Fibroblast of the aortic adventitia (primary cell): ENCODE measurements around the gene ZCCHC7. TPM values are rescaled to one million over a fixed set of nuclear protein-coding genes. Genes with fewer than 3 reads are reported as not detected.
A peak's percentile ranks its signal among the peaks of the same experiment; 100 is the strongest.
"Not testable (repeated sequence)": the region's sequence is repeated elsewhere in the genome, so short reads cannot be mapped to it uniquely, and the experiment has no call there.

Experiments used
- DNase-seq: peaks from one replicate; pipeline ENCODE4 v3.0.0-alpha.2; 2010; ENCODE audit warnings: low read depth
- H3K4me3 ChIP-seq: 2 replicates; pipeline ENCODE4 v1.5.1; 2011; ENCODE audit warnings: low read depth, mild to moderate bottlenecking, control low read depth, low read length, moderate library complexity
- CTCF ChIP-seq: IDR thresholded peaks from 2 replicates; pipeline ENCODE4 v1.5.1; 2011; ENCODE audit warnings: mild to moderate bottlenecking, low read length, control low read depth, inconsistent platforms; ENCODE audit not compliant: insufficient read depth
- total RNA-seq: library from RNA; depleted of rRNA; stranded (reverse); fragments of >200 nt; gene quantifications from 2 replicates; pipeline ENCODE4 v1.2.3, GENCODE V29; 2012; ENCODE audit warnings: low replicate concordance

ZCCHC7 gene
- total RNA-seq, 1 donor: 31.8 TPM

GRCh38 chr9:37198831-37199230, 78.5 kb downstream of the ZCCHC7 start:
- no peak for DNase-seq
- TF ChIP-seq CTCF: no peak
- no peak overlapping the region for H3K4me3 ChIP-seq

- peak; percentile 59 for DNase-seq
- no peak overlapping the region for H3K4me3 ChIP-seq
- no peak for TF ChIP-seq CTCF
Observed at GRCh38 chr9:37200433-37201005, 80.1 kb downstream of the ZCCHC7 start.

GRCh38 chr9:37201581-37201980, 81.2 kb downstream of the ZCCHC7 start:
- H3K4me3 ChIP-seq: no peak overlapping the region
- no peak for TF ChIP-seq CTCF
- DNase-seq: no peak

GRCh38 chr9:37202091-37202490, 81.7 kb downstream of the ZCCHC7 start:
- TF ChIP-seq CTCF: no peak
- no peak overlapping the region for H3K4me3 ChIP-seq

GRCh38 chr9:37203456-37203855, 83.1 kb downstream of the ZCCHC7 start:
- DNase-seq, H3K4me3 ChIP-seq: not testable (repeated sequence)

More at GRCh38 chr9:37202091-37202490, 81.7 kb downstream of the ZCCHC7 start:
- DNase-seq: no peak

- TF ChIP-seq CTCF: no peak
- no peak for DNase-seq
- H3K4me3 ChIP-seq: no peak overlapping the region
Observed at GRCh38 chr9:37206121-37206620, 85.8 kb downstream of the ZCCHC7 start.

GRCh38 chr9:37209431-37210386, 89.3 kb downstream of the ZCCHC7 start:
- DNase-seq: no peak
- peak; percentile 33 for TF ChIP-seq CTCF
- no peak overlapping the region for H3K4me3 ChIP-seq
